ENCODE data around the gene ADAP1. TPM values are rescaled to one million over a fixed set of nuclear protein-coding genes. Genes with fewer than 3 reads are reported as not detected.
A peak's percentile ranks its signal among the peaks of the same experiment; 100 is the strongest.

ADAP1 gene
- total and polyA plus RNA-seq, 2 of the 13 experiments (the other 11 are each of a cell fraction or from before 2014, with no cell fraction given): 10.5 to 24.6 TPM

- TF ChIP-seq, protein P1, sequence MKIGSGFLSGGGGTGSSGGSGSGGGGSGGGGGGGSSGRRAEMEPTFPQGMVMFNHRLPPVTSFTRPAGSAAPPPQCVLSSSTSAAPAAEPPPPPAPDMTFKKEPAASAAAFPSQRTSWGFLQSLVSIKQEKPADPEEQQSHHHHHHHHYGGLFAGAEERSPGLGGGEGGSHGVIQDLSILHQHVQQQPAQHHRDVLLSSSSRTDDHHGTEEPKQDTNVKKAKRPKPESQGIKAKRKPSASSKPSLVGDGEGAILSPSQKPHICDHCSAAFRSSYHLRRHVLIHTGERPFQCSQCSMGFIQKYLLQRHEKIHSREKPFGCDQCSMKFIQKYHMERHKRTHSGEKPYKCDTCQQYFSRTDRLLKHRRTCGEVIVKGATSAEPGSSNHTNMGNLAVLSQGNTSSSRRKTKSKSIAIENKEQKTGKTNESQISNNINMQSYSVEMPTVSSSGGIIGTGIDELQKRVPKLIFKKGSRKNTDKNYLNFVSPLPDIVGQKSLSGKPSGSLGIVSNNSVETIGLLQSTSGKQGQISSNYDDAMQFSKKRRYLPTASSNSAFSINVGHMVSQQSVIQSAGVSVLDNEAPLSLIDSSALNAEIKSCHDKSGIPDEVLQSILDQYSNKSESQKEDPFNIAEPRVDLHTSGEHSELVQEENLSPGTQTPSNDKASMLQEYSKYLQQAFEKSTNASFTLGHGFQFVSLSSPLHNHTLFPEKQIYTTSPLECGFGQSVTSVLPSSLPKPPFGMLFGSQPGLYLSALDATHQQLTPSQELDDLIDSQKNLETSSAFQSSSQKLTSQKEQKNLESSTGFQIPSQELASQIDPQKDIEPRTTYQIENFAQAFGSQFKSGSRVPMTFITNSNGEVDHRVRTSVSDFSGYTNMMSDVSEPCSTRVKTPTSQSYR (CRISPR knock-in tag; IDR thresholded peaks at IDR 0.05; ENCODE audit: borderline replicate concordance): peak; percentile 31; the same call in 1 of the 2 replicates
- TF ChIP-seq NFYB (CRISPR knock-in tag; IDR thresholded peaks at IDR 0.05) (peak; percentile 59), ARNTL (CRISPR knock-in tag; IDR thresholded peaks at IDR 0.05) (peak; percentile 99), ZNF331 (CRISPR knock-in tag; IDR thresholded peaks at IDR 0.05) (peak; percentile 64), PHB2 (IDR thresholded peaks at IDR 0.05; ENCODE audit: partially characterized antibody) (no peak), ZFP36 (IDR thresholded peaks at IDR 0.05; ENCODE audit: borderline replicate concordance, low read depth, low read length, partially characterized antibody) (no peak), ZEB1 (IDR thresholded peaks at IDR 0.05; ENCODE audit: insufficient replicate concordance, low read depth) (no peak), ZNF407 (CRISPR knock-in tag; IDR thresholded peaks at IDR 0.05; ENCODE audit: not compliant biosample characterization) (peak; percentile 71), ZNF558 (CRISPR knock-in tag; IDR thresholded peaks at IDR 0.05; ENCODE audit: borderline replicate concordance) (peak; percentile 7; the same call in 1 of the 2 replicates), ZNF333 (CRISPR knock-in tag; IDR thresholded peaks at IDR 0.05; ENCODE audit: borderline replicate concordance) (peak; percentile 77), ZNF850 (CRISPR knock-in tag; conservative IDR thresholded peaks at IDR 0.05) (no peak), ZFY (CRISPR knock-in tag; IDR thresholded peaks at IDR 0.05) (peak; percentile 85)
- TF ChIP-seq, protein P2, sequence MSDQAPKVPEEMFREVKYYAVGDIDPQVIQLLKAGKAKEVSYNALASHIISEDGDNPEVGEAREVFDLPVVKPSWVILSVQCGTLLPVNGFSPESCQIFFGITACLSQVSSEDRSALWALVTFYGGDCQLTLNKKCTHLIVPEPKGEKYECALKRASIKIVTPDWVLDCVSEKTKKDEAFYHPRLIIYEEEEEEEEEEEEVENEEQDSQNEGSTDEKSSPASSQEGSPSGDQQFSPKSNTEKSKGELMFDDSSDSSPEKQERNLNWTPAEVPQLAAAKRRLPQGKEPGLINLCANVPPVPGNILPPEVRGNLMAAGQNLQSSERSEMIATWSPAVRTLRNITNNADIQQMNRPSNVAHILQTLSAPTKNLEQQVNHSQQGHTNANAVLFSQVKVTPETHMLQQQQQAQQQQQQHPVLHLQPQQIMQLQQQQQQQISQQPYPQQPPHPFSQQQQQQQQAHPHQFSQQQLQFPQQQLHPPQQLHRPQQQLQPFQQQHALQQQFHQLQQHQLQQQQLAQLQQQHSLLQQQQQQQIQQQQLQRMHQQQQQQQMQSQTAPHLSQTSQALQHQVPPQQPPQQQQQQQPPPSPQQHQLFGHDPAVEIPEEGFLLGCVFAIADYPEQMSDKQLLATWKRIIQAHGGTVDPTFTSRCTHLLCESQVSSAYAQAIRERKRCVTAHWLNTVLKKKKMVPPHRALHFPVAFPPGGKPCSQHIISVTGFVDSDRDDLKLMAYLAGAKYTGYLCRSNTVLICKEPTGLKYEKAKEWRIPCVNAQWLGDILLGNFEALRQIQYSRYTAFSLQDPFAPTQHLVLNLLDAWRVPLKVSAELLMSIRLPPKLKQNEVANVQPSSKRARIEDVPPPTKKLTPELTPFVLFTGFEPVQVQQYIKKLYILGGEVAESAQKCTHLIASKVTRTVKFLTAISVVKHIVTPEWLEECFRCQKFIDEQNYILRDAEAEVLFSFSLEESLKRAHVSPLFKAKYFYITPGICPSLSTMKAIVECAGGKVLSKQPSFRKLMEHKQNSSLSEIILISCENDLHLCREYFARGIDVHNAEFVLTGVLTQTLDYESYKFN (CRISPR knock-in tag; conservative IDR thresholded peaks at IDR 0.05): peak; percentile 57
Measured at GRCh38 chr7:876077-876971, 78.2 kb downstream of the ADAP1 start, which contains the start of gene GET4 (continued).
